ENCODE results near the gene ATXN1.

- TF ChIP-seq CTCF (IDR thresholded peaks at IDR 0.05), result no peak
- TF ChIP-seq POLR2A (IDR thresholded peaks at IDR 0.05), result no peak
Observed at GRCh38 chr6:16781348-16782169, 20.3 kb upstream of the ATXN1 start.

All from lower leg skin (tissue), 3 donors.